Kidney epithelial cell (primary cell): ENCODE data around the gene HOMER2. TPM values are rescaled to one million over a fixed set of nuclear protein-coding genes. Genes with fewer than 3 reads are reported as not detected.
A peak's percentile ranks its signal among the peaks of the same experiment; 100 is the strongest.

ENCODE experiments used
- DNase-seq: peaks from one replicate; pipeline ENCODE4 v3.0.0-alpha.2; 2010; ENCODE audit warnings: low read depth
- H3K27me3 ChIP-seq: 2 replicates; pipeline ENCODE4 v1.6.0; 2011; ENCODE audit warnings: low read length; ENCODE audit not compliant: control insufficient read depth, insufficient read depth
- H3K36me3 ChIP-seq: 2 replicates; pipeline ENCODE4 v1.5.1; 2011; ENCODE audit warnings: low read length; ENCODE audit not compliant: control insufficient read depth, insufficient read depth
- H3K4me3 ChIP-seq: 2 replicates; pipeline ENCODE4 v1.5.1; 2011; ENCODE audit warnings: low read depth, mild to moderate bottlenecking, control low read depth, low read length
- CTCF ChIP-seq: IDR thresholded peaks from 2 replicates; pipeline ENCODE4 v1.5.1; 2011; ENCODE audit warnings: mild to moderate bottlenecking, moderate library complexity, low read length, control low read depth, inconsistent platforms; ENCODE audit not compliant: insufficient read depth, poor library complexity, severe bottlenecking
- total RNA-seq: library from RNA; depleted of rRNA; stranded (reverse); fragments of >200 nt; gene quantifications from 2 replicates; pipeline ENCODE4 v1.2.3, GENCODE V29; 2015

HOMER2 gene
- total RNA-seq, 1 donor from 2014 or later, result 56.4 TPM

DNA sequence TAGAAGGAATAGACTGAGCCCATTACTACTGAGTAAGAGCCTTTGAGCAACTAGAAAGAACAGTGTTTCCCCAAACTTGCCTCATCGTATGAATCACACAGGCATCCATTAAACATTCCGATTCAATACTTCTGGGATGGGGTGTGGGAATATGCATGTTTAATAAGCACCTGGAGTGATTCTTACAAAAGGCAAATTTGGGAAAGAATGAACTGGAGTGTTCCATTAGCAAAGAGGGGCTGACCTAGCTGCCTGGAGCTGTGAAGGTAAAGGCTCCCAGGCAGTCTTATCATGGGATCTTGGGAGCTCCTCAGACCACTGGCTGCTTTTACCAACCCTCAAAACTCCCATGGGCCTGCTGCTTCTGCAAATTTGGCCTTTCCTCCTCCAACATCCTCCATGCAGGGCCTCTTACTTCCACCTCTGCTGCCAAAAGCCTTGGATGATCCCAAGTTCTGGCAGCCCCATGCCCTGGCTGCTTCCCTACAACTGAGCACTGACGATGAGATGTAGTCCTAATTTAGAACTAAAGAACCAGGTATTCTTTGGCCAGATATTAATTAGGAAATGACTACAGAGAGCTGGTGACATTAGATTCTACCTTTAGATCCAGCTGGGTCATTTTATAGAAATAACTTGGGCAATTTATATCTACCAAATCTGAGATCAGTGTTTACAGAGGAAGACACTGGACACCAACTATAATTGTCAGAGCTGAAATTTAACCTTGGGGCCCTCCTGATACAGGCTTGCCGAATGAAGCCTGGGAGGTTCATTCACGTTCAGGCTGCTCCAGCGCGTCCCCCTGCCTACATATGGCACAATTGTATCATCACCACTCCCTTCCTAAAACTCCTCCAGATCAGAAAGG, 11.2 kb upstream of the HOMER2 start:
- no peak overlapping the region for H3K4me3 ChIP-seq
- DNase-seq, result no peak
- no peaks in the 10 kb centered on the region for H3K36me3 ChIP-seq
- no peaks in the 10 kb centered on the region for H3K27me3 ChIP-seq
- TF ChIP-seq CTCF, result no peak

DNA sequence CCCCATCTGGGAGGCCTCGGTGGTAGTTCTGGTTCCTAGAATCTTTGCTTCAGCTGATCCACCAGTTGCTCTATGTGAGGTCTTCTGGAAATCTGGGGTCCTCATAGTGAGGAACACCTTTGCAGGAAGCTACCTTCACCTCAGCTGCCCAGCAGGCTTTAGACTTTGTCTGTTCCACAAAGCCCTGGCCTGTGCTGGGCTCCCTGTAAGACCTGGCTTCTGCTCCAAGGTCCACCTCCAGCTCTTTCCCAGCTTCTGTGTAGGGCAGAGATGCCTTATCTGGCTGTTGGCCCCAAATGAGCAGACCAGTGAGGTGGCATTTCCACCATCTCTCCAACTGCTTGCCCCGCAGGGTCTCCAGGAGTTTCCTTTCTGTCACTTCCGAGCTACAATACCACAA, 8.2 kb upstream of the HOMER2 start:
- DNase-seq, result no peak
- H3K4me3 ChIP-seq, result no peak overlapping the region
- no peak for TF ChIP-seq CTCF
- no peaks in the 10 kb centered on the region for H3K36me3 ChIP-seq
- no peaks in the 10 kb centered on the region for H3K27me3 ChIP-seq

GRCh38 chr15:82959423-82959822, 6.9 kb upstream of the HOMER2 start:
- Histone ChIP-seq H3K27me3 (no peaks in the 10 kb centered on the region), H3K4me3 (no peak overlapping the region), H3K36me3 (no peaks in the 10 kb centered on the region)
- TF ChIP-seq CTCF, result no peak
- no peak for DNase-seq

DNA sequence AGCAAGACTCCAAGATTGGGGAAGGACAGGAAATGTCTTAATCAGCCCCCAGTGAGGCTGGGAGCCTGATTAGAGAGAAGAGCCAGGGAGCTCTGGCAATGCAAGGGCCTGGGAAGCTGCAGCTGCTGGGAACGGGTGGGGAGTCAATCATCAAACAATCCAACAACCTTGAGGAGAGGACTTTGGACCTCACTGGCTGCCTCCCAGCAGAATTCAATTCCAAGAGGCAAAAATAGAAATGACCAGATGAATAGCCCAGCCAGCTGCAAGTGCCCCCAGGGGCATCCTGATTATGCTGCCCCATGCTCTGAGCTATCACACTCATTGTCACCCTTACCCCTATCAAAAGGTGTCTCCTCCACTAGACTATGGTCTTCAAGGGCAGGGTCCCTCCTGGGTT, 6.1 kb upstream of the HOMER2 start:
- DNase-seq, result no peak
- no peak for TF ChIP-seq CTCF
- H3K36me3 ChIP-seq, result no peaks in the 10 kb centered on the region
- H3K27me3 ChIP-seq, result no peaks in the 10 kb centered on the region
- H3K4me3 ChIP-seq, result no peak overlapping the region

DNA sequence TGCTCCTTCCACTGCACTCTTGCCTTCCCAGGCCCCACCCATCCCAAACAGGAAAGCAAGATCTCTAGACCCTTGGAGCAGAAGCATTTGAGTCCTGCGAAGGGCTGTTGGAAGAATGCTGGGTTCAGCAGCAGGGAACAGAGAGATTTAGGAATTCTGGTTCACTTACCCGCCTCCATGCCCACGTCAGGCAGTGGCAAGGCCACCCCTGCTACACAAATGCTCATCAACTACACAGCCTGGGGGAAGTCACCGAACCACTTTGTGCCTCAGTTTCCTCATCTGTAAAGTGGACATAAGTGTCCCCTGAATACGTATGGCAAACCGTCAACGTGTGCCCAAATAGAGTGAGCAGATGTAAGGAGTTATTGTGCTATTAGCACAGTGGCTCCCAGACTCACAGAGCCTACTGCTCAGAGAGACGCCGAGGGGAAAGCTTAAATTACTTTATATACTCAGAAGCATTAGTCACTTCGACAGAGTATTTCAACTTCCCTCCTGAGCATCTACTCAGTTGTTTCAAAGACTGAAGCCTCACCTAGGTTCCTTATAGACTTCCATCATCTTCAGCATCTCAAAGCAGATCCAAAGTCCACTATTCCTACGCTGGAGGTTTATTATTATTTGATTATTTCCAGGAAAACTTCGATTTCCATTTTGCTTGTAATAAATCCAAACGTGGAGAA, 905 bp downstream of the HOMER2 start:
- peak overlapping the region; percentile 57 for H3K4me3 ChIP-seq
- no peak for TF ChIP-seq CTCF
- no peaks in the 10 kb centered on the region for H3K27me3 ChIP-seq
- H3K36me3 ChIP-seq, result no peaks in the 10 kb centered on the region
- no peak for DNase-seq
